ENCODE results near the gene NDUFS3. TPM values are rescaled to one million over a fixed set of nuclear protein-coding genes. Genes with fewer than 3 reads are reported as not detected.
"Not testable (repeated sequence)": the region's sequence is repeated elsewhere in the genome, so short reads cannot be mapped to it uniquely, and the experiment has no call there.

Gene NDUFS3
- total RNA-seq (2013): 73.1 TPM
- polyA plus RNA-seq (100 to 1,000 TPM in 2 of 3 donors, 10 to 100 TPM in 1; 79.7 to 107 (median 104) TPM), polyA minus RNA-seq (26.5 and 38.9 TPM in 2 replicates), total RNA-seq (4.6 to 22.3 (median 15.0) reads per million in 11 experiments)

GRCh38 chr11:47578524-47579494, at the start of gene NDUFS3, which contains the start of gene KBTBD4:
Gene NDUFS3, plus strand, starts transcription at chr11:47579074. Its CDS starts 18 bp downstream, at chr11:47579092.
Gene KBTBD4, minus strand, starts transcription at chr11:47578970. Its CDS starts 19 bp downstream, at chr11:47578951.
- H4K20me1 ChIP-seq (ENCODE audit: insufficient read depth, low read length): no peaks in the 10 kb centered on the region
- peaks cover 20 to 26% of the 10 kb centered on the region in 2 donors for H3K4me1 ChIP-seq (ENCODE audit: control insufficient read depth in 1 of 2, insufficient read depth in 2 of 2, low read length in 2 of 2)
- H3K27me3 Mint-ChIP-seq (ENCODE audit: low read depth in 3 of 3): no peaks in the 10 kb centered on the region
- peak within 1 kb of the TSS; percentile 92 for H3K9ac ChIP-seq (ENCODE audit: insufficient read depth, low read length, poor library complexity, severe bottlenecking)
- no peaks in the 10 kb centered on the region for H3K27me3 ChIP-seq (ENCODE audit: control insufficient read depth in 2 of 2, insufficient read depth in 2 of 2, low read length in 2 of 2)
- no peaks in the 10 kb centered on the region for H3K9me3 ChIP-seq (replicated peaks in 1 of 2; ENCODE audit: control insufficient read depth in 1 of 2, insufficient read depth in 1 of 2, low read length in 2 of 2)
- peak within 1 kb of the TSS; percentile 62 to 87 (median 83) for H3K4me3 ChIP-seq (replicated peaks in 1 of 3; ENCODE audit: low read depth in 2 of 3, low read length in 3 of 3)
- H3K4me1 Mint-ChIP-seq: peaks cover 26% of the 10 kb centered on the region
- intact Hi-C loops (cut with micrococcal nuclease): loop anchor here in 1 of 2 donors (5.0 to 10.0 kb wide), 2 partner anchors 152 to 186 kb away; partner anchors contain the start of genes FNBP4 and PSMC3
- peak within 1 kb of the TSS; percentile 95 for H2AFZ ChIP-seq (ENCODE audit: insufficient read depth, low read depth, low read length, poor library complexity, severe bottlenecking)
- H3K36me3 Mint-ChIP-seq: peaks cover 50 to 60% of the 10 kb centered on the region in 2 donors
- peak within 1 kb of the TSS; percentile 97 for H3K4me2 ChIP-seq (replicated peaks; ENCODE audit: extremely low read depth, low read length, poor library complexity, severe bottlenecking)
- no peaks in the 10 kb centered on the region for H3K9me3 Mint-ChIP-seq
- H3K36me3 ChIP-seq (replicated peaks in 1 of 2; ENCODE audit: control insufficient read depth in 1 of 2, insufficient read depth in 2 of 2, low read length in 2 of 2): peaks cover 47 to 61% of the 10 kb centered on the region in 2 donors
- H3K27ac ChIP-seq (ENCODE audit: low read depth in 1 of 2, low read length in 2 of 2): peak within 1 kb of the TSS; percentile 57 to 89
- peak within 1 kb of the TSS; percentile 88 to 99 (median 98) for H3K27ac Mint-ChIP-seq
- under 1% methylated on average over 64 of the region's 72 CpGs for WGBS (ENCODE audit: insufficient coverage)
- TF ChIP-seq CTCF (IDR thresholded peaks at IDR 0.05): no peak
- H3K4me3 Mint-ChIP-seq: peak within 1 kb of the TSS; percentile 99 to 100
- peak; percentile 85 to 91 (median 88) for DNase-seq
- H3K79me2 ChIP-seq (ENCODE audit: insufficient read depth, low read length): peaks cover 62% of the 10 kb centered on the region

GRCh38 chr11:47529951-47530350, 48.9 kb upstream of the NDUFS3 start:
- DNase-seq: no peak
- Mint-ChIP-seq H3K36me3 (peaks cover 14 to 40% of the 10 kb centered on the region in 2 donors), H3K27ac (peak overlapping the region in 2 of 7 donors; percentile 31 to 81), H3K27me3 (ENCODE audit: low read depth in 3 of 3) (peaks cover 0 to 1% (median 1%) of the 10 kb centered on the region in 3 donors), H3K9me3 (no peaks in the 10 kb centered on the region), H3K4me1 (peaks cover 28% of the 10 kb centered on the region), H3K4me3 (no peak overlapping the region)
- Histone ChIP-seq H3K4me2 (replicated peaks; ENCODE audit: extremely low read depth, low read length, poor library complexity, severe bottlenecking) (no peak overlapping the region), H3K9ac (ENCODE audit: insufficient read depth, low read length, poor library complexity, severe bottlenecking) (no peak overlapping the region), H4K20me1 (ENCODE audit: insufficient read depth, low read length) (peaks cover 100% of the 10 kb centered on the region), H3K27me3 (ENCODE audit: control insufficient read depth in 2 of 2, insufficient read depth in 2 of 2, low read length in 2 of 2) (no peaks in the 10 kb centered on the region), H3K9me3 (replicated peaks in 1 of 2; ENCODE audit: control insufficient read depth in 1 of 2, insufficient read depth in 1 of 2, low read length in 2 of 2) (no peaks in the 10 kb centered on the region), H3K4me3 (replicated peaks in 1 of 3; ENCODE audit: low read depth in 2 of 3, low read length in 3 of 3) (no peak overlapping the region), H3K4me1 (ENCODE audit: control insufficient read depth in 1 of 2, insufficient read depth in 2 of 2, low read length in 2 of 2) (peaks cover 15 to 30% of the 10 kb centered on the region in 2 donors), H2AFZ (ENCODE audit: insufficient read depth, low read depth, low read length, poor library complexity, severe bottlenecking) (no peak overlapping the region), H3K36me3 (replicated peaks in 1 of 2; ENCODE audit: control insufficient read depth in 1 of 2, insufficient read depth in 2 of 2, low read length in 2 of 2) (peaks cover 20 to 25% of the 10 kb centered on the region in 2 donors), H3K79me2 (ENCODE audit: insufficient read depth, low read length) (peaks cover 100% of the 10 kb centered on the region), H3K27ac (ENCODE audit: low read depth in 1 of 2, low read length in 2 of 2) (peak overlapping the region in 1 of 2 donors; percentile 56)
- intact Hi-C loops (cut with micrococcal nuclease): no loop called here
- WGBS (ENCODE audit: insufficient coverage): no CpG with 5 or more reads among the region's 4 CpGs
- TF ChIP-seq CTCF (IDR thresholded peaks at IDR 0.05): no peak

DNA sequence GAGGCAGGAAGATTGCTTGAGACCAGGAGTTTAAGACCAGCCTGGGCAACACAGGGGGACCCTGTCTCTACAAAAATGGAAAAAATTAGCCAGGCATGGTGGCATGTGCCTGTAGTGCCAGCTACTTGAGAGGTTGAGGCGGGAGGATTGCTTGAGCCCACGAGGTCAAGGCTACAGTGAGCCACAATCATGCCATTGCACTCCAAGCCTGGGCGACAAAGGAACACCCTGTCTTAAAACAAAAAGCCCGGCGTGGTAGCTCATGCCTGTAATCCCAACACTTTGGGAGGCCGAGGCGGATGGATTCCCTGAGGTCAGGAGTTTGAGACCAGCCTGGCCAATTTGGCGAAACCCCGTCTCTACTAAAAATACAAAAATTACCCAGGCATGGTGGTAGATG, 48.2 kb upstream of the NDUFS3 start:
- 96% methylated on average over 8 of the region's 9 CpGs for WGBS (ENCODE audit: insufficient coverage)
- Histone ChIP-seq H3K4me1 (ENCODE audit: control insufficient read depth in 1 of 2, insufficient read depth in 2 of 2, low read length in 2 of 2) (peaks cover 13 to 25% of the 10 kb centered on the region in 2 donors), H4K20me1 (ENCODE audit: insufficient read depth, low read length) (peaks cover 100% of the 10 kb centered on the region), H3K79me2 (ENCODE audit: insufficient read depth, low read length) (peaks cover 100% of the 10 kb centered on the region), H3K27ac (ENCODE audit: low read depth in 1 of 2, low read length in 2 of 2) (peak overlapping the region in 1 of 2 donors; percentile 56), H3K36me3 (replicated peaks in 1 of 2; ENCODE audit: control insufficient read depth in 1 of 2, insufficient read depth in 2 of 2, low read length in 2 of 2) (peaks cover 19 to 22% of the 10 kb centered on the region in 2 donors)
- DNase-seq; H3K4me3 Mint-ChIP-seq; H3K27me3 Mint-ChIP-seq (ENCODE audit: low read depth in 3 of 3); H2AFZ ChIP-seq (ENCODE audit: insufficient read depth, low read depth, low read length, poor library complexity, severe bottlenecking); H3K27me3 ChIP-seq (ENCODE audit: control insufficient read depth in 2 of 2, insufficient read depth in 2 of 2, low read length in 2 of 2); H3K9me3 ChIP-seq (replicated peaks in 1 of 2; ENCODE audit: control insufficient read depth in 1 of 2, insufficient read depth in 1 of 2, low read length in 2 of 2); H3K9me3 Mint-ChIP-seq; H3K9ac ChIP-seq (ENCODE audit: insufficient read depth, low read length, poor library complexity, severe bottlenecking); H3K4me3 ChIP-seq (replicated peaks in 1 of 3; ENCODE audit: low read depth in 2 of 3, low read length in 3 of 3); H3K4me2 ChIP-seq (replicated peaks; ENCODE audit: extremely low read depth, low read length, poor library complexity, severe bottlenecking); intact Hi-C loops (cut with micrococcal nuclease): not testable (repeated sequence)
- peaks cover 11 to 46% of the 10 kb centered on the region in 2 donors for H3K36me3 Mint-ChIP-seq
- peaks cover 26% of the 10 kb centered on the region for H3K4me1 Mint-ChIP-seq
- H3K27ac Mint-ChIP-seq: peak overlapping the region in 6 of 7 donors; percentile 30 to 81 (median 74)

Data from CD14-positive monocyte (primary cell).